K562 (cell line): Measurements from ENCODE around the gene ZNF333. TPM values are rescaled to one million over a fixed set of nuclear protein-coding genes. Genes with fewer than 3 reads are reported as not detected.

Source experiments
- ATF3 ChIP-seq, 2 experiments: fragments of 450-650 bp in 1 of 2; sonication (generic) in 1 of 2; formaldehyde crosslinking in 1 of 2; IDR thresholded peaks in 1 of 2; conservative IDR thresholded peaks in 1 of 2; 2 replicates each; pipeline versions ENCODE4 v1.6.1 to v1.8.1; 2016 to 2023; ENCODE audit warnings: mild to moderate bottlenecking in 2 of 2, moderate library complexity in 2 of 2, inconsistent platforms in 1 of 2, missing genetic modification reagents in 1 of 2
- CBX1 ChIP-seq: sonication (generic); IDR thresholded peaks from 2 replicates; pipeline ENCODE4 v1.6.1; 2016; ENCODE audit warnings: antibody characterized with exemption, low read depth, mild to moderate bottlenecking
- GTF3C2 ChIP-seq: IDR thresholded peaks from 3 replicates; pipeline ENCODE4 v1.6.1; 2011; ENCODE audit warnings: borderline replicate concordance, mild to moderate bottlenecking, moderate library complexity; ENCODE audit not compliant: insufficient read length; ENCODE audit errors: extremely low read depth
- JUNB ChIP-seq: fragments of 450-650 bp; formaldehyde crosslinking; conservative IDR thresholded peaks from 2 replicates; pipeline ENCODE4 v1.4.0; 2020; ENCODE audit warnings: mild to moderate bottlenecking
- RFX1 ChIP-seq: fragments of 450-650 bp; IDR thresholded peaks from 2 replicates; pipeline ENCODE4 v1.6.1; 2016; ENCODE audit warnings: mild to moderate bottlenecking, moderate library complexity
- SMAD2 ChIP-seq: fragments of 150-350 bp; IDR thresholded peaks from 2 replicates; pipeline ENCODE4 v1.6.1; 2014; ENCODE audit warnings: low read depth, mild to moderate bottlenecking, low read length
- SPI1 ChIP-seq: IDR thresholded peaks from 2 replicates; pipeline ENCODE4 v1.6.1; 2011; ENCODE audit warnings: low read depth, low read length, control low read depth, borderline replicate concordance
- STAT5B ChIP-seq: fragments of 250-450 bp; sonication (Bioruptor Pico); IDR thresholded peaks from 2 replicates; pipeline ENCODE4 v1.8.0; 2021; ENCODE audit warnings: mild to moderate bottlenecking, inconsistent platforms
- TEAD2 ChIP-seq: fragments of 450-650 bp; IDR thresholded peaks from 2 replicates; pipeline ENCODE4 v1.6.1; 2016; ENCODE audit warnings: missing genetic modification characterization, control low read depth, missing compliant biosample characterization
- U2AF2 ChIP-seq: fragments of 200-400 bp; formaldehyde crosslinking; optimal IDR thresholded peaks from 2 replicates; pipeline ENCODE3; 2017; ENCODE audit warnings: low read depth, mild to moderate bottlenecking, low read length
- ZBTB7A ChIP-seq: IDR thresholded peaks from 2 replicates; pipeline ENCODE4 v1.6.1; 2011; ENCODE audit warnings: low read depth, mild to moderate bottlenecking, low read length, moderate library complexity, borderline replicate concordance; ENCODE audit not compliant: control insufficient read depth
- ZNF274 ChIP-seq: IDR thresholded peaks from 2 replicates; pipeline ENCODE4 v1.6.1; 2011; ENCODE audit warnings: low read depth, mild to moderate bottlenecking, low read length, moderate library complexity, borderline replicate concordance
- ZNF707 ChIP-seq: fragments of 250-450 bp; sonication (Bioruptor Pico); conservative IDR thresholded peaks from 2 replicates; pipeline ENCODE4 v1.8.0; 2022; ENCODE audit warnings: inconsistent platforms, mild to moderate bottlenecking, moderate library complexity
- polyA plus RNA-seq, 8 experiments: library from polyadenylated mRNA; depleted of rRNA in 4 of 8; stranded (reverse) in 5 of 8; unstranded in 3 of 8; fragments of >200 nt; fragmentation: Nextera tagmentation in 2 of 8; fragmentation: Illumina TruSeq in 1 of 8; extraction: Ambion mirVana in 2 of 8; extraction: Trizol in 1 of 8; gene quantifications; 2 replicates each; pipeline versions ENCODE4 v1.2.1 to v1.2.3, GENCODE V29; 2011 to 2014; ENCODE audit warnings: inconsistent platforms in 1 of 8, missing spikeins in 1 of 8
- total RNA-seq, 7 experiments: library from RNA; depleted of rRNA in 6 of 7; stranded (reverse); fragments of >200 nt in 6 of 7; fragmentation: Illumina TruSeq in 2 of 7; extraction: Trizol in 2 of 7; gene quantifications; 2 replicates each; pipeline versions ENCODE4 v1.2.1 to v1.2.3, GENCODE V29; 2011 to 2021; ENCODE audit warnings: low replicate concordance in 1 of 7
- TF ChIP-seq, protein P1 (sequence below), 2 experiments: fragments of 150-350 bp in 1 of 2; IDR thresholded peaks; 2 replicates each; pipeline ENCODE4 v1.6.1; 2012 to 2016; ENCODE audit warnings: low read depth in 2 of 2, low read length in 2 of 2, mild to moderate bottlenecking in 1 of 2, moderate library complexity in 1 of 2
- TF ChIP-seq, protein P2 (sequence below): fragments of 250-450 bp; sonication (Bioruptor Pico); IDR thresholded peaks from 2 replicates; pipeline ENCODE4 v1.5.0; 2021; ENCODE audit warnings: mild to moderate bottlenecking, borderline replicate concordance

ZNF333 gene
- total and polyA plus RNA-seq, 9 of the 15 experiments (the other 6 are each of a cell fraction or from before 2014, with no cell fraction given), result 2.8 to 10.3 (median 6.3) TPM

- TF ChIP-seq SPI1 (peak; percentile 35; the same call in 1 of the 2 replicates), ZNF707 (CRISPR knock-in tag) (no peak), JUNB (no peak), ATF3 (IDR thresholded peaks at IDR 0.05) (peak; percentile 56; the same call in 1 of the 2 replicates), ATF3 (CRISPR knock-in tag; conservative IDR thresholded peaks at IDR 0.05) (no peak), TEAD2 (tag) (no peak), U2AF2 (no peak), GTF3C2 (no peak), ZBTB7A (no peak), STAT5B (CRISPR knock-in tag) (no peak), RFX1 (no peak), SMAD2 (no peak), ZNF274 (no peak), CBX1 (no peak)
- TF ChIP-seq, protein P1, sequence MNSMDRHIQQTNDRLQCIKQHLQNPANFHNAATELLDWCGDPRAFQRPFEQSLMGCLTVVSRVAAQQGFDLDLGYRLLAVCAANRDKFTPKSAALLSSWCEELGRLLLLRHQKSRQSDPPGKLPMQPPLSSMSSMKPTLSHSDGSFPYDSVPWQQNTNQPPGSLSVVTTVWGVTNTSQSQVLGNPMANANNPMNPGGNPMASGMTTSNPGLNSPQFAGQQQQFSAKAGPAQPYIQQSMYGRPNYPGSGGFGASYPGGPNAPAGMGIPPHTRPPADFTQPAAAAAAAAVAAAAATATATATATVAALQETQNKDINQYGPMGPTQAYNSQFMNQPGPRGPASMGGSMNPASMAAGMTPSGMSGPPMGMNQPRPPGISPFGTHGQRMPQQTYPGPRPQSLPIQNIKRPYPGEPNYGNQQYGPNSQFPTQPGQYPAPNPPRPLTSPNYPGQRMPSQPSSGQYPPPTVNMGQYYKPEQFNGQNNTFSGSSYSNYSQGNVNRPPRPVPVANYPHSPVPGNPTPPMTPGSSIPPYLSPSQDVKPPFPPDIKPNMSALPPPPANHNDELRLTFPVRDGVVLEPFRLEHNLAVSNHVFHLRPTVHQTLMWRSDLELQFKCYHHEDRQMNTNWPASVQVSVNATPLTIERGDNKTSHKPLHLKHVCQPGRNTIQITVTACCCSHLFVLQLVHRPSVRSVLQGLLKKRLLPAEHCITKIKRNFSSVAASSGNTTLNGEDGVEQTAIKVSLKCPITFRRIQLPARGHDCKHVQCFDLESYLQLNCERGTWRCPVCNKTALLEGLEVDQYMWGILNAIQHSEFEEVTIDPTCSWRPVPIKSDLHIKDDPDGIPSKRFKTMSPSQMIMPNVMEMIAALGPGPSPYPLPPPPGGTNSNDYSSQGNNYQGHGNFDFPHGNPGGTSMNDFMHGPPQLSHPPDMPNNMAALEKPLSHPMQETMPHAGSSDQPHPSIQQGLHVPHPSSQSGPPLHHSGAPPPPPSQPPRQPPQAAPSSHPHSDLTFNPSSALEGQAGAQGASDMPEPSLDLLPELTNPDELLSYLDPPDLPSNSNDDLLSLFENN (IDR thresholded peaks at IDR 0.05; ENCODE audit: low read depth in 2 of 2, low read length in 2 of 2), result no peak
- TF ChIP-seq, protein P2, sequence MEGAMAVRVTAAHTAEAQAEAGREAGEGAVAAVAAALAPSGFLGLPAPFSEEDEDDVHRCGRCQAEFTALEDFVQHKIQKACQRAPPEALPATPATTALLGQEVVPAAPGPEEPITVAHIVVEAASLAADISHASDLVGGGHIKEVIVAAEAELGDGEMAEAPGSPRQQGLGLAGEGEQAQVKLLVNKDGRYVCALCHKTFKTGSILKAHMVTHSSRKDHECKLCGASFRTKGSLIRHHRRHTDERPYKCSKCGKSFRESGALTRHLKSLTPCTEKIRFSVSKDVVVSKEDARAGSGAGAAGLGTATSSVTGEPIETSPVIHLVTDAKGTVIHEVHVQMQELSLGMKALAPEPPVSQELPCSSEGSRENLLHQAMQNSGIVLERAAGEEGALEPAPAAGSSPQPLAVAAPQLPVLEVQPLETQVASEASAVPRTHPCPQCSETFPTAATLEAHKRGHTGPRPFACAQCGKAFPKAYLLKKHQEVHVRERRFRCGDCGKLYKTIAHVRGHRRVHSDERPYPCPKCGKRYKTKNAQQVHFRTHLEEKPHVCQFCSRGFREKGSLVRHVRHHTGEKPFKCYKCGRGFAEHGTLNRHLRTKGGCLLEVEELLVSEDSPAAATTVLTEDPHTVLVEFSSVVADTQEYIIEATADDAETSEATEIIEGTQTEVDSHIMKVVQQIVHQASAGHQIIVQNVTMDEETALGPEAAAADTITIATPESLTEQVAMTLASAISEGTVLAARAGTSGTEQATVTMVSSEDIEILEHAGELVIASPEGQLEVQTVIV (CRISPR knock-in tag), result no peak
These were observed 17.5 kb upstream of the ZNF333 start (continued) for GRCh38 chr19:14672188-14672872.
